GM18907 (cell line): Measurements from ENCODE around the gene ZFPM1.

Source experiments
- ATAC-seq: cut with Tn5 transposase; IDR thresholded peaks from one replicate; pipeline ENCODE4 v1.9.1; 2021; ENCODE audit warnings: mild to moderate bottlenecking, moderate library complexity; ENCODE audit not compliant: unreplicated experiment

The ZFPM1 gene

GRCh38 chr16:88536971-88537751 lies 84.1 kb downstream of the ZFPM1 start:
- ATAC-seq: no peak

DNA sequence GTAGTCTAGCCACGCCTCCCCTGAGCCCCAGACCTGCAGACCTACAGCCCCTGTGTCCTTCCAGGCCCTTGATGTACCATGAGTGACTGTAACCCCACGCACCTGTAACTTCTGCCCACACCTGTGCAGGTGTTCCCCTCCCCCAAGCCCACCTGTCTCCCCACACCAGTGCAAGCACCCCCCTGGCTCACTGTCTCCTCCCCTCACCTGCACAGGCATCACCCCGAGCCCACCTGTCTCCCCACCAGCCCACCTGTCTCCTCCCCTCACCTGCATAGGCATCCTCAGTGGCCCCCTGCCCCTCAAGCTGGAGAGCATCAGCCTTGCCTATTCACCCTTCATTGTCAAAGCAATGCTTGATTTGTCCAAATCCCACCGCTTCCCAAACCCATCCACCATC lies 84.8 kb downstream of the ZFPM1 start:
- ATAC-seq: no peak

DNA sequence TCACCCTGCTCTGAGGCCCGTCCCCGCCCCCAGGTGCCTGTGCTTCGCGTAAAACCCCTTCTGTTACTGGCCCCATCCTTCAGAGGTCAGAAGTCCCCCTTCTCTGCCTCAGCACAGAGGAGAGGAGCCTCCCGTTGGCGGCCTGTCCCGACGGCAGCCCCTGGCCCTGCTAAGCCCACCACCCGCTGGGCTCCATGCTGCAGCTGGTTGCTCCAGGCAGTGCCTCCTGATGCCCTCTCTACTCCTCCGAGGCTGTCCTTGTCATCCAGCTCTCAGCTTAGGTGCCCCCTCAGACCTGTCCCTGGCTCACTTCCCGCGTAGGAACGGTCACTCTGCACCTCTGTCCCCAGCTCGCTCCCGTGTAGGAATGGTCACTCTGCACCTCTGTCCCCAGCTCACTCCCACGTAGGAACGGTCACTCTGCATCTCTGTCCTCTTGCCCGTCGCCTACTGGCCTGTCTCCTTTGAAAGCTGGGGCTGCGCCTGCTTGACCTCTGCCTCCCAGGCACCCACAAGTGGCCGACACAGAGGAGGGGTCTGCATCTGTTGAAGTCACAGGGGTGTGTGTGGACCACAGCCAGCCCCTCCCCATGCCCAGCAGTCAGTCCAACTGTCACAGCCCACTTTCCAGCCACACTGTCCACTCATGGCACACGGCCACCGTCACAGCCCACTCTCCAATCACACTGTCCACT lies 85.4 kb downstream of the ZFPM1 start:
- no peak for ATAC-seq

DNA sequence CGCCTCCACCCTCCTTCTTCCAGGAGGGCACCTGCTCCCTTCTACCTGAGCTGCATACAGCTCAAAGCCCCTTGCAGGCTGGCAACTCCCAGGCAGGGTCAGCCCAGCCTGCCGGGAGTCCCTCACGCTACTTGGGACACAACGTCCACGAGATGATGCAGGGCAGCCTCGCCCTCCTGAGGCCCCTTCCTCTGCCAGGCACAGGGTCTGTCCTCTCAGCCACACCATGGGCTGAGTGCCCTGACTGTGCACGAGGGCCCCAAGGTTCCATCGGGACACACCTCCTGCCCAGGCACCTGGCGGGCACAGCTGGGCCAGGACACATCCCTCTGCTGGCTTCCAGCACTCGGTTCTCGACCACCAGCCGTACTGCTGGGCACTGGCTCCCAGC lies 86.2 kb downstream of the ZFPM1 start:
- ATAC-seq: no peak

DNA sequence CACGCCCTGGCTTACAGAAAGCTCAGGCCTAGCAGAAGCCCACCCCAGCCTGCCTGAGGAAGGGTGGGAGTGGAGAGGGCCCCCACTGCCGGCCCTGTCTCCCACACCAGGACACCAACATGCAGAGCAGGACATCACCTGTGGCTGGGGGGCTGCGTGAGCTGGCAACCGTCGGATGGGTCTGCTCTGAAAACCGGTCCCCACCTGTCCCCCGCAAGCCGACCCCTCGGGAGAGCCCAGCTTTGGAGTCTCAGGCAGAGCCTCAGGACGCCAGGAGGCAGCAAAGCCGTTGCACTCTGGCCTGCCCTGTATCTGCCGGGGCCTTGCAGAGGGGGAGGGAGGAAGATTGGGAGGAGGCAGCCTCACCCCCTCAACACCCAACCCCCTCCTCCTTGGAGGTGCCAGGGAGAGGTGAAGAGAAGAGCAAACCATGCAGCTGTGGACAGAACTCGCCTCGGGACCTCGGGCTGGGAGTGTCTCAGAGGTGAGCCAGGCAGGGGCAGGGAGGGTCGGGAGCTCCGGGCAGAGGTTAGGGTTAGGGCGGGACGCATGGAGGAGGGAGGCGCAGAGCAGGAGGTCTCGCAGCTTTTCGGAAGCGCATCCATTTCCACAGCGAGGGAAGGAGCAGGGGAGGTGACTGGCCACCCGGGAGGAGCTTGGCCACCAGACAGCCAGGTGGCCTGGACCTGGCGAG lies 86.7 kb downstream of the ZFPM1 start:
- no peak for ATAC-seq

DNA sequence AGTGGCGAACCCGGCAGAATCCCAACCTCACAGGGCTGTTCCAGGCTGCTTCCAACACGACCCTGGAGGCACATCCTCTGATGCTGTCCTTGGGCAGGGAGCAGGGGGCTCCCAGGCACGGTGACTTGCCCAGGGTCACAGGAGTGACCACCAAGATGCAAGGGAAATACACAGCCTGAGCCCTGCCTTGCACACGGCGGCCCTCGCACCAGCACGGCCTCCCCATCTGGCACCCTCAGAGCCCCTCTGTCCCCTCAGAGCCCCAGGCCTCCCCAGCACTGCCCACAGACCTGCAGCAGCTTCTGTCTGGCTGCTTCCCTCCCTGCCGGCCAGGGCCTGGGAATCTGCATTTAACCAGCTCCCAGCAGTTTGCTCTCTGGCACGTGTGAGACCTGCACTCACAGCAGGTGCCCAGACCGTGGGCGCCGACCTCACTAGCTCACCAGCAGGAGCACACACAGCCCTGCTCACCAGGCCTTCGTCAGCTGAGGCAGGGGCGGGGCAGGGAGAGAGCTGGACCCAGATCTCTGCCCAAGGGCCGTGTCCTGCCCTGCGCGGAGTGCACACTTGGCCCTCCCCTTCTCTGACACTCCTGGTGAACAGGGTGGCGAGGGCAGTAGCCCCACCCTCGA lies 87.4 kb downstream of the ZFPM1 start:
- no peak for ATAC-seq

- ATAC-seq: no peak
Measured at GRCh38 chr16:88541831-88542616, 88.9 kb downstream of the ZFPM1 start.

DNA sequence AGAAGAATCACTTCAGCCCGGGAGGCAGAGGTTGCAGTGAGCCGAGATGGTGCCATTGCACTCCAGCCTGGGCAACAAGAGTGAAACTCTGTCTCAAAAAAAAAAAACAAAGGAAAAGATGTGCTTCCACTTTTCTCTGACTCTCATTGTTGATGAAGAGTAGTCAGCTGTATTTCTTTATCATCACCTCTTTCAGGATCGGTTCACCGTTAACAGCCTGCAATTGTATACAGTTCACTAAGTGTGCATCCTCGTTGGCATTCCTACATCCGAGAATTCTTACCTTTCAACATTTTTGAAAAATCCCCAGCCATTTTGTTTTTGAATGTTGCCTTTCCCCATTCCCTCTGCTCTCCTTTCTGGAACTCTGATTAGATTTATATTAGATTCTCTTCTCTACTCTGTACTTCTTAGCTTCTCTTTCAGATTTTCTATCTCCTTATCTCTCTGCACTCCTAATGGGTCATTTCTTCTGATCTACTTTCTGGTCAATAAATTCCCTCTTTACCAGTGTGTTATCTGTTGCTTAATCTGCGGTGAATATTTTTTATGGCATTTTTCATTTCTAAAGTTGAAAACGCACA lies 90.2 kb downstream of the ZFPM1 start:
- no peak for ATAC-seq

DNA sequence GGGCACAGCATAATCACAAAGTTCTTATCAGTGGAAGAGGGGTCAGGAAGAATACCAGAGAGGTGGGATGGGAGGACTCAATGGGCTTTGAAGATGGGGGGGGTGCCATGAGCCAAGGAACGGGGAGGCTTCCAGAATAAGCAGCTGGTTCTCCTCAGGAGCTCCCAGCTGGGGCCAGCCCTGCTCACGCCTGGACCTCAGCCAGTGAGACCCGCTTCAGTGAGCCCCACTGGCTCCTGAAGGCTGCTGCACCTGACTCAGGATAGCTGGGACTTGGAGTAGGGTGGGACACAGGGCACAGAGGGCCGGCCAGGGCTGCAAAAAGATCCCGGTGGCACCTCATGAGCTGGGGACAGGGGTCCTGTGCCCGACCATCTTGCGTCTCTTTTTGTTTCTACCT lies 92.7 kb downstream of the ZFPM1 start:
- no peak for ATAC-seq

- no peak for ATAC-seq
Measured at GRCh38 chr16:88548131-88548874, 95.2 kb downstream of the ZFPM1 start.

GRCh38 chr16:88548985-88549384 lies 95.9 kb downstream of the ZFPM1 start:
- ATAC-seq: no peak

GRCh38 chr16:88549671-88550245 lies 96.7 kb downstream of the ZFPM1 start:
- no peak for ATAC-seq

GRCh38 chr16:88550246-88550661 lies 97.2 kb downstream of the ZFPM1 start:
- no peak for ATAC-seq

DNA sequence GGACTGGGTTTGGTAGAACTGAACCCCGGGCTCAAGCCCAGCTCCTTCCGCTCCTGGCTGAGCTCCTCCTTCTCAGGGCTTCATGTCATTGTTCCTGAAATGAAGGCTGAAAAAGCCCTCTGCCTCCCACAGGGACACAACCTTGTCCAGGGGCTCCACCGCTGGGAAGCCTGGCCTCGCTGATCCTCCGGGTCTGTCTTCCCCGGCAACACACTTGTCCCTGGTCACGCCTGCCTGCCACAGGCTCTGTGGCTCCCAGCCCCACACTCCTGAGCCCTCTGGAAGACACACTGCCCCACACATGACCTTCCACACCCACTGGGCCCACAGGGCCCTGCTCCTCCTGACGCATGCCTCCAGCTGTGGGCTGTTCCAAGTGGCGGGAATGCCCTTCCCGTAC lies 99.1 kb downstream of the ZFPM1 start:
- no peak for ATAC-seq

DNA sequence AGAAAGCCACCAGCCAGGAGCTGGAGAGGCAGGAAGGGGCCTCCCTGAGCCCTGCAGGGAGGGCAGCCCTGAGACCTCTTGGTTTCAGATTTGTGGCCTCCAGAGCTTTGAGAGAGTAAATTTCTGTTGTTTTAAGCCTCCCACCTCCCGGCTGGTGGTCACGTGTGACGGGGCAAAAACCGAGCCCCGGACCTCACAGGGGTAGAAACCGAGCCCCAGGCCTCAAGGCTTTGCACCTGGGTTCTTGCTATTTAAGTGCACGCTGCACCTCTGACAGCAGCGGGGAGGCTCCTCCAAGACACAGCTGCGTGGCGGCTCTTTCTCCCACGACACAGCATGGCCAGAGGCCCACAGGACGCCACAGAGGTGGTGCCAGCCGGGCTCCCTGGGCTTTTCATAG lies 99.7 kb downstream of the ZFPM1 start:
- ATAC-seq: no peak

- ATAC-seq: no peak
Measured at GRCh38 chr16:88553739-88554138, 100.7 kb downstream of the ZFPM1 start.

- ATAC-seq: no peak
Measured at GRCh38 chr16:88554711-88555264, 101.7 kb downstream of the ZFPM1 start.

GRCh38 chr16:88556294-88556988 lies 103.4 kb downstream of the ZFPM1 start:
- ATAC-seq: no peak
